GM21737 (cell line): Measurements from ENCODE around the gene MAB21L4.

Experiments
- ATAC-seq: cut with Tn5 transposase; IDR thresholded peaks from one replicate; pipeline ENCODE4 v1.9.1; 2021; ENCODE audit warnings: mild to moderate bottlenecking, moderate library complexity; ENCODE audit not compliant: unreplicated experiment

The MAB21L4 gene

GRCh38 chr2:240884745-240885144 lies 11.2 kb downstream of the MAB21L4 start:
- ATAC-seq: no peak

- no peak for ATAC-seq
These were observed 11.7 kb downstream of the MAB21L4 start for GRCh38 chr2:240884221-240884620.

- ATAC-seq: no peak
These were observed 14.0 kb downstream of the MAB21L4 start for GRCh38 chr2:240881913-240882312.

- ATAC-seq: no peak
These were observed 16.9 kb downstream of the MAB21L4 start for GRCh38 chr2:240879105-240879504.

- no peak for ATAC-seq
These were observed 17.5 kb downstream of the MAB21L4 start for GRCh38 chr2:240878341-240878936.

GRCh38 chr2:240877460-240878340 lies 18.3 kb downstream of the MAB21L4 start:
- ATAC-seq: no peak

- no peak for ATAC-seq
These were observed 19.3 kb downstream of the MAB21L4 start for GRCh38 chr2:240876475-240877251.

GRCh38 chr2:240876035-240876474 lies 19.9 kb downstream of the MAB21L4 start:
- no peak for ATAC-seq

GRCh38 chr2:240875228-240876034 lies 20.5 kb downstream of the MAB21L4 start:
- no peak for ATAC-seq

- ATAC-seq: no peak
These were observed 21.2 kb downstream of the MAB21L4 start for GRCh38 chr2:240874715-240875227.

- ATAC-seq: no peak
These were observed 21.9 kb downstream of the MAB21L4 start for GRCh38 chr2:240873805-240874714.

- ATAC-seq: no peak
These were observed 22.7 kb downstream of the MAB21L4 start for GRCh38 chr2:240873098-240873788.

GRCh38 chr2:240872317-240873097 lies 23.4 kb downstream of the MAB21L4 start:
- ATAC-seq: no peak

- ATAC-seq: no peak
These were observed 24.6 kb downstream of the MAB21L4 start for GRCh38 chr2:240871071-240871958.

GRCh38 chr2:240869956-240870875 lies 25.7 kb downstream of the MAB21L4 start:
- no peak for ATAC-seq
